A549 (cell line): ENCODE measurements around the gene LTV1.

ENCODE experiments used
- CTCF ChIP-seq: fragments of >200 bp; sonication (Bioruptor Twin); formaldehyde crosslinking; IDR thresholded peaks from 3 replicates; pipeline ENCODE4 v1.5.1; 2016
- EHF ChIP-seq: fragments of 250-450 bp; sonication (Bioruptor Pico); IDR thresholded peaks from 2 replicates; pipeline ENCODE4 v1.5.0; 2020; ENCODE audit warnings: mild to moderate bottlenecking
- EP300 ChIP-seq, 2 experiments: fragments of >200 bp; sonication (Bioruptor Twin); formaldehyde crosslinking; IDR thresholded peaks; 2 replicates in 1 of 2; 3 replicates in 1 of 2; pipeline ENCODE4 v1.6.1; 2016 to 2017
- KDM1A ChIP-seq: fragments of 200-600 bp; sonication (generic); IDR thresholded peaks from 2 replicates; pipeline ENCODE4 v1.6.1; 2016; ENCODE audit warnings: low read depth, mild to moderate bottlenecking
- POLR2A ChIP-seq: IDR thresholded peaks from 2 replicates; pipeline ENCODE4 v1.6.1; 2012; ENCODE audit warnings: mild to moderate bottlenecking, low read length

GRCh38 chr6:143836150-143836549 lies 7.0 kb upstream of the LTV1 start:
- TF ChIP-seq CTCF (no peak), KDM1A (no peak), EHF (CRISPR knock-in tag) (no peak), POLR2A (no peak), EP300 (IDR thresholded peaks at IDR 0.05) (no peak)
